ENCODE measurements around the gene ANO9.
"Not testable (repeated sequence)": the region's sequence is repeated elsewhere in the genome, so short reads cannot be mapped to it uniquely, and the experiment has no call there.

Gene ANO9

DNA sequence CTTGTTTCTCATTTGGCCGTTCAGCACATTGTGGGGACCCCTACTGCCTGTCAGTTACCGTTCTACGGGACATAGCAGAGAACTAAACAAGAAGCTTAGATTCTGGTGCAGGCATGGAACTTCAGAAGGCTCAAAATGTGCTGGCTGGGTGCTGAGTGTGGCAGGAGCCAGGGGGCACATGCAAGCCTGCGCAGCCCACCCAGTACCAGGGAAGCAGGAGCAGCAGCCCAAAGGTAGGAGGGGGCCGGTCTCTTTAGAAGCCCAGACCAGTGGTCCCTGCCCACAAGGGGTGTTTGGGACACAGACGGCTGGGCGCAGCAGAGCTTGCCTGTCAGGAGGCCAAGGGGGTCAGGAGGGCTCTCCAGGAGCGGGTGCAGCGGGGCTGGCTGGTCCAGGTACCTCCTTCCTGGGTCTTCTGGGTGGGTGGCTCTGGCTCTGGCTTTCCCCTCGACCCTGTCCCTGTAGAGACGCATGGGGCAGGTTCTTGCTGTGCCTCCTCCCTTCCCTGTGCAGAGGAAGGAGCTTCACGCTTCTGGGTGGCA lies 10.5 kb upstream of the ANO9 start:
- no peak for DNase-seq (ENCODE audit: low read depth, low spot score)

GRCh38 chr11:451738-452137 lies 9.9 kb upstream of the ANO9 start:
- DNase-seq (ENCODE audit: low read depth, low spot score), result no peak

DNA sequence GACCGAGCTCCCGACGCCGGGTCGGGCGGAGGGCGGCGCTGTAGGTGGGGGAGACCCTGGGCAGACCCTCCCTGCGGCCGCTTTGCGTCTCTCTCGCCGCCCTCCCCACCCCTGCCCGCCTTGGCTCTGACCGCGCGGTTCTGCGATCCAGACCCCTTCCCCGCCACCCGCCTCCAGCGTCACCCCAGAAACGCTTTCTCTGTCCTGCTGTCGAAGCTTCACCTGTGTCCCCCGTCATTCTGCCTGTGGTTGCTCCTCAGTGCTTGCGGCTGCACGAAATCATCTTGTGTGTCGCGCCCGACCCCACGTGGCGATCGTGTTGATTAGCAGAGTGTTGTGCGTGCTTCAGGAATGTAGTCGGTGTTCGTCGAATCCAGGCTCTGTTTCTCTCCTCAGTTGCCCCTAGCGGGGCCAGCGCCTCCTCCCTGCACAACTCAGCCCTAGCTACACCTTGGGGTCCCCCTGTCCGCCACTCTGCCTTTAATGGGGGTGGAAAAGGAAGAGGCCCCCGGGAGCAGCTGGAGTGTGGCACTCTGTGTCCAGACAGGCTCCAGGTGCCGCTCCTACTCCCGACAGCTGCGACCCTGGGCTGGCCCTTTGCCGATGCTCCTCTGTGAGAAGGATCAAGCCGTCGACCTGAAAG lies 9.1 kb upstream of the ANO9 start:
- DNase-seq (ENCODE audit: low read depth, low spot score), result no peak

GRCh38 chr11:449889-450808 lies 8.3 kb upstream of the ANO9 start, which contains the start of gene PTDSS2:
PTDSS2 (plus strand) TSS chr11:450279; CDS start chr11:450456, 177 bp downstream.
- peak; percentile 91 for DNase-seq (ENCODE audit: low read depth, low spot score)

- peak; percentile 77 for DNase-seq (ENCODE audit: low read depth, low spot score)
These were observed 6.3 kb upstream of the ANO9 start for GRCh38 chr11:447923-448731.

DNA sequence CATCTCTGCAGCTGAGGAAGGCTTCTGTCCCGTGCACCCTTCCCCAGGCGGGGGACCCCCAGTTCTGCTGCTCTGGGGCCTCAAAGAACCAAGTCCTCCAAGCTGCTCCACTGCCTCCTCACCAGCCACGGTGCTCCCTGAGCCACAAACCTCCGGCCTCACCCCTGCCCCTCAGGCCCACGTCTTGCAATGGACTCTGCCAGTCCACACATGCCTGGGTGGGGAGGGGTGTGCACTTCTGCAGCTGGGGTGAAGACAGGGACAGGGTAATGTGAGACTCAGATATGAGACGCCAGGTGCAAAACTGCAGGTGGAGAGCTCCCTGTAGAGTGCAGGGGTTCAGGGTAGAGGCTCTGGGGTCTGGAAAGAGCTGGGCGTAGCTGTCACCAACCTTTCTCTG lies 5.1 kb upstream of the ANO9 start:
- no peak for DNase-seq (ENCODE audit: low read depth, low spot score)

DNA sequence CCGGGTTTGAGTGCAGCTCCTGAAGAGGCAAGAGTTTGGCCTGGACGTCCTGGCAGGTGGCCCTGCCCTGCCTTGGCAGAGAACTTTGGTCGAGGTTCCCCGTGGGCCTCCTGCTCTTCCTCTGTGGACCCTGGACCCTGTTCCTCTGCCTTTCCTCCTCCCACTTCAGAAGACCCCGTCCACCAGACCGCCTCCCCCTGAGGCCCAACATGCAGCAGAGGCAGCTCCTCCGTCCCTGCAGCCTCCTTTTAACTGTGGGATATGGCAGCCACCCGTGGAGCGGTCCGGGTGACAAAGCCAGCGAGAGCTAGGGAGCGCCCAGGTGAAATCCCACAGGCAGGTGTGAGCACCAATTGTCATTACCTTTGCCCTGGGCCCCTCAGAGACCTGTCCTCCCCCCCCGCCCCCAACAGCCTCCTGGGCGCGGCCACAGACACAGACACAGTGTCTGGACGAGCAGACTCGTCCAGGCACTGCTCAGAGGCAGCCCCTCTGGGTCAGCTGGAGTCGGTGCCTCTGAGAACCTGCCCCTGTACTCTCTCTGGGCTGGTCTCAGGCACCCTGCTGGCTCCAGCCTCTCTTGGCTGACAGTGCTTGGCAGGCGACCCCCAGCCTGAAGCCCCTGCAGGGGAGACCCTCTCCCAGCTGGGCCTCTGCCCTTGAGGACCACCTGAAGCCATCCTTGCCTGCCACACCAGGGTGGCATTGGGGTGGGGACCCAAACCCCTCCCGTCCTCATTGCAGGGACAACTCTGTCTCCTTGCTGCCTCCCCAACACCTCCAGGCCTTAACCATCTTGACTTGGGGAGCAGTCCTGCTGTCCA lies 4.2 kb upstream of the ANO9 start:
- DNase-seq (ENCODE audit: low read depth, low spot score), result no peak

GRCh38 chr11:444396-445144 lies 2.8 kb upstream of the ANO9 start:
- DNase-seq (ENCODE audit: low read depth, low spot score), result no peak

DNA sequence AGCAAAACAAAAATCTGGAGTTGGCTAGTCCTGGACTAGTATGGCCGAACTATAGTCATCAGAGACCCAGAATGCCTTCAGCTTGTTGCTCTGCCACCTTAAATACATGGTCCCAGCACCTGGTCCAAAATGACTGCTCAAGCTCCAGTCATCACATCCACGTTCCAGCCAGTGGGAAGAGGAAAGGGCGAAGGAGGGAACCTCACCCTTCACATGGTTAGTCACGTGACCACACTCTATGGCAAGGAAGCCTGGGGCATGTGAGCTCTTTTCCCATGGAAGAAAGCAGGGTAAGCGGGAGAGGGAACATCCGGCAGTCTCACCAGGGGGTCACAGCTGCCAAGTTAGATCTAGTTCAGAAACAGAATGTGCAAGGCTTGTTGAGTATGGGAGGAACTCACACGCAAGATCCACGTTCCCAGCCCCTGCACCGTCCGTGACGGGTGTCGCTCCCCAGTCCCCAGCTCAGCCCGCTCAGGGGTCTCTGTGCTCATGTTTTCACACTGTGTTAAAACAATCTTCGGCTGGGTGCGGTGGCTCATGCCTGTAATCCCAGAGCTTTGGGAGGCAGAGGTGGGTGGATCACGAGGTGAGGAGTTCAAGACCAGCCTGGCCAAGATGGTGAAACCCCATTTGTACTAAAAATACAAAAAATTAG lies 1.9 kb upstream of the ANO9 start:
- DNase-seq (ENCODE audit: low read depth, low spot score), result peak; percentile 63

GRCh38 chr11:442611-443081 lies 835 bp upstream of the ANO9 start:
- no peak for DNase-seq (ENCODE audit: low read depth, low spot score)

GRCh38 chr11:441043-441417 lies 781 bp downstream of the ANO9 start:
- DNase-seq (ENCODE audit: low read depth, low spot score), result no peak

DNA sequence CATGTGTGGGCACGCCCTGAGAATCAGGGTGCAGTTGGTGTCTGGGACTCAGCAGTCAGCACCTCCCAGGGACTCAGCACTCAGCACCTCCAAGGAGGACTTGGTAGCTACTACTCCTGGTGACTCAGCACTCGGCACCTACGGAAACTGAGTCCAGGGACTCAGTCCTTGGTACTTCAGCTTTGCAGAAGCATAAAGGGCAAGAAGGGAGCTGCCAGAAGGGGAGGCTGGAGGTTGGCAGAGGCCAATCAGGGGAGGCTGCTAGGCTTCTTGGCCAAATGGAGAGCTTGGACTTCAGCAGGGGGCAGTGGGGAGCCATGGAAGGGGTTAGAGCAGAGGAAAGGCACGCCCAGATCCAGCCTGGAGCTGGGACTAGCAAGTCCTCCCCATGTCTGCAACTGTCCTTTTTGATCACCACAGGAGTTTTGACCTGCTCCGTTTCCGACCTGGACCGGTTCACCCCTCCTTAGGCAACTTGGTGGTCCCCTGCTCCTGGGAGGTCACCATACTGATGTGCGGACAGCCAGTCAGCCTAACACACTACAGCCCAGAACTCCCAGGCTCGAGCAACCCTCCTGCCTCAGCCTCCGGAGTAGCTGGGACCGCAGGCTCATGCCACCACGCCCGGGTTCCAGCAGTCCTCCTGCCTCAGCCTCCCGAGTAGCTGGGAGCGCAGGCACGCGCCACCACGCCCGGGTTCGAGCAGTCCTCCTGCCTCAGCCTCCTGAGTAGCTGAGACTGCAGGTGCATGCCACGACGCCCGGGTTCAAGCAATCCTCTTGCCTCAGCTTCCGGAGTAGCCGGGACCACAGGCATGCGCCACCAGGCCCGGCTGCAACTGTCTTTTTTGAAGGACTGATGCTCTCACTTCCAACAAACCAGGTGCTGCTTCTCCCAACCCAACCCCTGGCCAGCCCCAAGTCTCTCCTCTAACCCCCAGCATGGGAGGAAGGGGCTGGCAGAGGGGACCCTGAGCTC lies 1.5 kb downstream of the ANO9 start:
- DNase-seq (ENCODE audit: low read depth, low spot score), result no peak

GRCh38 chr11:439315-440064 lies 2.3 kb downstream of the ANO9 start:
- no peak for DNase-seq (ENCODE audit: low read depth, low spot score)

- DNase-seq (ENCODE audit: low read depth, low spot score), result no peak
These were observed 3.5 kb downstream of the ANO9 start for GRCh38 chr11:438101-438844.

DNA sequence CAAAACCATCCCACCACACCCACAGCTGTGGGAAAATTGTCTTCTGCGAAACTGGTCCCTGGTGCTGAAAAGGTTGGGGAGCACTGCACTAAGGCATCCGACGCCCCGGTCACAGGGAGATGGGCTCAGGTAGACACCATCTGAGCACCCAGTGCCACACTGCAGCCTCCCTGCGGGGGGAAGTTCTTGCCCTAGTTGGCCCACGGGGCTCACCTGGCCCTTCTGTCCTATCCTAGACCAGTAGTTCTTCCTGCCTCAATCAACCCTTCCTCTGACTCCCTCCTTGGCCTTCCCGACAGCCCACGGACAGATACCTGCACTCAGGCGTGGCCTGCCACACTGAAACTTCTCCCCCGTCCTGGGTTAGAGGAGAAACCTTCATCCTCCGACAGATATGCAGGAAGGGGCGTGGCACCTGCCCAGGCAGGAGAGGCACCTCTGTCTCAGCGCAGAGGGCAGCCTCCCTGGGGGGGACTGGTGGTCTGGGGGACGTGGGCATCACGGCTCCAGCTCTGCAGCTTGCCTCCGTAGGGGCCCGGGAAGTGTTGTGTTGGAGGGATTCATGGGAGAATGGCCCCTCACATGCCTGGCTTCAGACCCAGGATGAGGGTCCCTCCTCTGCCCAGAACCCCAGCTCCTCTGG lies 4.5 kb downstream of the ANO9 start:
- DNase-seq (ENCODE audit: low read depth, low spot score), result no peak

DNA sequence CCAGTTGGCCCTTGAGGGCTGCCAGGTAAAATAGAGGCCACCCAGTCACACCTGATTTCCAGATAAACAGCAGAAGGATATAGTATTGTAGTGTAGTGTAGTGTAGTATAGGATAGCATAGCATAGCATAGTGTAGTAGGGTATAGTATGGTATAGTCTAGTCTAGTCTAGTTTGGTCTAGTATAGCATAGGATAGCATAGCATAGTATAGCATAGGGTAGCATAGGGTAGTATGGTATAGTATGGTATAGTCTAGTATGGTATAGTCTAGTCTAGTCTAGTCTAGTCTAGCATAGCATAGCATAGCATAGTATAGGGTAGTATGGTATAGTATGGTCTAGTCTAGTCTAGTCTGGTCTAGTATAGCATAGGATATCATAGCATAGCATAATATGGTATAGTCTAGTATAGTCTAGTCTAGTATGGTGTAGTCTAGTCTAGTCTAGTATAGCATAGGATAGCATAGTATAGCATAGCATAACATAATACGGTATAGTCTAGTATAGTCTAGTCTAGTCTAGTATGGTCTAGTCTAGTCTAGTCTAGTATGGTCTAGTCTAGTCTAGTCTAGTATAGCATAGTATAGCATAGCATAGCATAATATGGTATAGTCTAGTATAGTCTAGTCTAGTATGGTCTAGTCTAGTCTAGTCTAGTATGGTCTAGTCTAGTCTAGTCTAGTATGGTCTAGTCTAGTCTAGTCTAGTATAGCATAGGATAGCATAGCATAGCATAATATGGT lies 6.6 kb downstream of the ANO9 start:
- not testable (repeated sequence) for DNase-seq (ENCODE audit: low read depth, low spot score)

Measured in smooth muscle cell of the brain vasculature (primary cell).